ENCODE measurements around the gene PLXNB3. TPM values are rescaled to one million over a fixed set of nuclear protein-coding genes. Genes with fewer than 3 reads are reported as not detected.

PLXNB3 gene
- total RNA-seq, 2 donors from 2014 or later = 40.8 to 52.2 TPM

GRCh38 chrX:153722704-153723350, 41.2 kb upstream of the PLXNB3 start:
- ATAC-seq (ENCODE audit: insufficient number of reproducible peaks, low FRiP score, low read depth) = no peak
- Histone ChIP-seq H3K4me3 (peak overlapping the region; percentile 80), H3K4me1 (ENCODE audit: control insufficient read depth in 1 of 2, low read depth in 2 of 2) (peaks cover 19 to 44% of the 10 kb centered on the region in 2 donors), H3K9me3 (no peaks in the 10 kb centered on the region), H3K36me3 (peaks cover 5% of the 10 kb centered on the region), H3K27me3 (replicated peaks; ENCODE audit: insufficient read depth) (no peaks in the 10 kb centered on the region), H3K27ac (peak overlapping the region; percentile 56 to 90)
- DNase-seq (ENCODE audit: low spot score) = no peak
- no peak for TF ChIP-seq CTCF (IDR thresholded peaks at IDR 0.05)

- DNase-seq (ENCODE audit: low spot score) = no peak
- TF ChIP-seq CTCF (IDR thresholded peaks at IDR 0.05) = no peak
- H3K27ac ChIP-seq = peak overlapping the region; percentile 56 to 90
Observed at GRCh38 chrX:153723351-153724251, 40.4 kb upstream of the PLXNB3 start.

GRCh38 chrX:153724252-153725038, 39.6 kb upstream of the PLXNB3 start, which contains the start of the genes ABCD1 and BCAP31:
ABCD1 (plus strand) TSS chrX:153724856; CDS start chrX:153725267, 411 bp downstream.
BCAP31 (minus strand) TSS chrX:153724387; CDS start chrX:153723244, 1,143 bp downstream.
- H3K27me3 ChIP-seq (replicated peaks; ENCODE audit: insufficient read depth) = no peaks in the 10 kb centered on the region
- H3K27ac ChIP-seq = peak within 1 kb of the TSS; percentile 83 to 90
- H3K4me3 ChIP-seq = peak within 1 kb of the TSS; percentile 80
- DNase-seq (ENCODE audit: low spot score) (peak; percentile 56), ATAC-seq (ENCODE audit: insufficient number of reproducible peaks, low FRiP score, low read depth) (peak; percentile 52)
- no peaks in the 10 kb centered on the region for H3K9me3 ChIP-seq
- peaks cover 20 to 52% of the 10 kb centered on the region in 2 donors for H3K4me1 ChIP-seq (ENCODE audit: control insufficient read depth in 1 of 2, low read depth in 2 of 2)
- H3K36me3 ChIP-seq = peaks cover 8% of the 10 kb centered on the region
- no peak for TF ChIP-seq CTCF (IDR thresholded peaks at IDR 0.05)

More at GRCh38 chrX:153723351-153724251, 40.4 kb upstream of the PLXNB3 start:
- Histone ChIP-seq H3K27me3 (replicated peaks; ENCODE audit: insufficient read depth) (no peaks in the 10 kb centered on the region), H3K9me3 (no peaks in the 10 kb centered on the region), H3K4me1 (ENCODE audit: control insufficient read depth in 1 of 2, low read depth in 2 of 2) (peaks cover 20 to 51% of the 10 kb centered on the region in 2 donors), H3K4me3 (peak overlapping the region; percentile 80), H3K36me3 (peaks cover 5% of the 10 kb centered on the region)
- no peak for ATAC-seq (ENCODE audit: insufficient number of reproducible peaks, low FRiP score, low read depth)

- Histone ChIP-seq H3K27ac (peak overlapping the region; percentile 83 to 90), H3K9me3 (no peaks in the 10 kb centered on the region), H3K4me3 (peak overlapping the region; percentile 80), H3K4me1 (ENCODE audit: control insufficient read depth in 1 of 2, low read depth in 2 of 2) (peaks cover 20 to 52% of the 10 kb centered on the region in 2 donors), H3K27me3 (replicated peaks; ENCODE audit: insufficient read depth) (no peaks in the 10 kb centered on the region), H3K36me3 (peaks cover 3% of the 10 kb centered on the region)
- TF ChIP-seq CTCF (IDR thresholded peaks at IDR 0.05) = no peak
- no peak for DNase-seq (ENCODE audit: low spot score)
- ATAC-seq (ENCODE audit: insufficient number of reproducible peaks, low FRiP score, low read depth) = no peak
Observed at GRCh38 chrX:153725039-153725831, 38.8 kb upstream of the PLXNB3 start.
